ENCODE measurements around the gene FASN. TPM values are rescaled to one million over a fixed set of nuclear protein-coding genes. Genes with fewer than 3 reads are reported as not detected.

FASN gene
- total and polyA plus RNA-seq, 2 of the 13 experiments (the other 11 are each of a cell fraction or from before 2014, with no cell fraction given): 51.7 to 101 TPM

DNA sequence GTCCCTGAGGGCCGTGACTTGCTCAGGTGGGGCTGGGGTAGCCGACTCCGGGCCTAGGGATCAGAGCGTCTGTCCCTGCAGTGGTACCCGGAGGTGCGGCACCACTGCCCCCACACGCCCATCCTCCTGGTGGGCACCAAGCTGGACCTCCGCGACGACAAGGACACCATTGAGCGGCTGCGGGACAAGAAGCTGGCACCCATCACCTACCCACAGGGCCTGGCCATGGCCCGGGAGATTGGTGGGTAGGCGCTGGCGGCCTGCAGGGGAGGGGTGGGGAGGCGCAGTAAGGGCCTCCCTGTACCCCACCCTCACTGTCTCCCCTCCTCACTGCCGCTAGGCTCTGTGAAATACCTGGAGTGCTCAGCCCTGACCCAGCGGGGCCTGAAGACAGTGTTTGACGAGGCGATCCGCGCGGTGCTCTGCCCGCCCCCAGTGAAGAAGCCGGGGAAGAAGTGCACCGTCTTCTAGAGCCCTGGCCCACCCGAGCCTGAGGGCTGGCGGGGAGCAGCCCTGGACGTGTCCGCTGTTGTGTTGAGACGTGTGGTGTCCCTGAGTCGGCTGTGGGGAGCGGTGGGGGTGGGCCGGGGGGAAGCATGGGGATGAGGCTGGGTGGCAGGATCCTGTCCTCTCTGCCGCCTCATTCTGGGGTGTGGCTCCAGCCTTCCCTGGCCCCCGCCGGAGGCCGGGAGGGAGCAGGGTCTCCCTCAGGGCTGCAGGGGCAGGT is 64.5 kb downstream of the FASN start:
- H3K4me2 ChIP-seq (ENCODE audit: low read depth, low read length): no peak overlapping the region
- H3K27me3 ChIP-seq (ENCODE audit: control insufficient read depth in 1 of 2, insufficient read depth in 2 of 2, low read length in 2 of 2): no peaks in the 10 kb centered on the region
- H3K9ac ChIP-seq (ENCODE audit: insufficient read depth, low read depth, low read length): no peak overlapping the region
- FAIRE-seq (no peak), DNase-seq (ENCODE audit: low spot score) (no peak), ATAC-seq (no peak)
- peaks cover 20% of the 10 kb centered on the region for H4K20me1 ChIP-seq (ENCODE audit: insufficient read depth, low read length)
- ChIA-PET POLR2A (interaction anchor here (1.5 to 6.2 kb wide), 2 partner anchors 11 to 23 kb away, joined by 3 to 112 read pairs; partner anchors contain the start of genes CENPX and LRRC45), CTCF (ENCODE audit: low intra/inter-chr PET ratio, low total read pairs) (no interaction called here)
- H2AFZ ChIP-seq (ENCODE audit: low read length): no peak overlapping the region
- peaks cover 16 to 21% of the 10 kb centered on the region in 2 experiments for H3K36me3 ChIP-seq (replicated peaks in 1 of 2; ENCODE audit: control insufficient read depth in 1 of 2, insufficient read depth in 2 of 2, low read length in 2 of 2)
- no TSS peak for BruUV-seq (replicated peaks)
- H3K9me3 ChIP-seq (ENCODE audit: low read length): no peaks in the 10 kb centered on the region
- intact Hi-C loops (cut with micrococcal nuclease; ENCODE audit: unreplicated experiment) (no loop called here), in situ Hi-C loops (cut with HindIII; ENCODE audit: extremely low pct_ligation_motif_present, low pct_unique_long_range_greater_than_20kb) (no loop called here)
- WGBS (ENCODE audit: low lambda C conversion rate): 97% methylated on average over 30 of the region's 38 CpGs
- H3K79me2 ChIP-seq (ENCODE audit: insufficient read depth, low read length): peaks cover 13% of the 10 kb centered on the region
- no peak overlapping the region for H3K4me3 ChIP-seq (replicated peaks in 1 of 3; ENCODE audit: insufficient read depth in 1 of 3, low read depth in 2 of 3, low read length in 3 of 3)
- no peak overlapping the region for H3K27ac ChIP-seq (ENCODE audit: extremely low read length, insufficient read depth, low read length)
- peaks cover 29% of the 10 kb centered on the region for H3K4me1 ChIP-seq (ENCODE audit: insufficient read depth, low read length)
- TF ChIP-seq POLR2A (IDR thresholded peaks at IDR 0.05; ENCODE audit: insufficient read depth in 1 of 2, low read depth in 2 of 2, low read length in 2 of 2) (peak in 1 of 2 experiments; percentile 3; a peak in 1 of 4 replicates), ZNF335 (CRISPR knock-in tag; IDR thresholded peaks at IDR 0.05) (no peak), ZZZ3 (CRISPR knock-in tag; IDR thresholded peaks at IDR 0.05; ENCODE audit: borderline replicate concordance) (no peak), ZXDC (CRISPR knock-in tag; IDR thresholded peaks at IDR 0.05) (no peak), ZNF790 (CRISPR knock-in tag; IDR thresholded peaks at IDR 0.05; ENCODE audit: borderline replicate concordance) (no peak), ZNF772 (CRISPR knock-in tag; IDR thresholded peaks at IDR 0.05) (no peak), RBFOX2 (IDR thresholded peaks at IDR 0.05; ENCODE audit: low read depth, low read length) (peak; percentile 74), AGO2 (optimal IDR thresholded peaks at IDR 0.05; ENCODE audit: low read depth, low read length) (peak; percentile 94), TFAP4 (IDR thresholded peaks at IDR 0.05; ENCODE audit: borderline replicate concordance, low read depth) (no peak), HNRNPL (IDR thresholded peaks at IDR 0.05; ENCODE audit: low read depth, low read length) (peak; percentile 70), ZNF781 (CRISPR knock-in tag; IDR thresholded peaks at IDR 0.05; ENCODE audit: borderline replicate concordance, not compliant biosample characterization) (no peak), AGO1 (IDR thresholded peaks at IDR 0.05; ENCODE audit: low read depth, low read length, poor library complexity, severe bottlenecking) (peak; percentile 87), AKAP8 (CRISPR knock-in tag; IDR thresholded peaks at IDR 0.05) (peak; percentile 59; the same call in 1 of the 2 replicates)
- TF ChIP-seq, protein P1, sequence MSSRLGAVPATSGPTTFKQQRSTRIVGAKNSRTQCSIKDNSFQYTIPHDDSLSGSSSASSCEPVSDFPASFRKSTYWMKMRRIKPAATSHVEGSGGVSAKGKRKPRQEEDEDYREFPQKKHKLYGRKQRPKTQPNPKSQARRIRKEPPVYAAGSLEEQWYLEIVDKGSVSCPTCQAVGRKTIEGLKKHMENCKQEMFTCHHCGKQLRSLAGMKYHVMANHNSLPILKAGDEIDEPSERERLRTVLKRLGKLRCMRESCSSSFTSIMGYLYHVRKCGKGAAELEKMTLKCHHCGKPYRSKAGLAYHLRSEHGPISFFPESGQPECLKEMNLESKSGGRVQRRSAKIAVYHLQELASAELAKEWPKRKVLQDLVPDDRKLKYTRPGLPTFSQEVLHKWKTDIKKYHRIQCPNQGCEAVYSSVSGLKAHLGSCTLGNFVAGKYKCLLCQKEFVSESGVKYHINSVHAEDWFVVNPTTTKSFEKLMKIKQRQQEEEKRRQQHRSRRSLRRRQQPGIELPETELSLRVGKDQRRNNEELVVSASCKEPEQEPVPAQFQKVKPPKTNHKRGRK (CRISPR knock-in tag; IDR thresholded peaks at IDR 0.05): no peak
- TF ChIP-seq, protein P2, sequence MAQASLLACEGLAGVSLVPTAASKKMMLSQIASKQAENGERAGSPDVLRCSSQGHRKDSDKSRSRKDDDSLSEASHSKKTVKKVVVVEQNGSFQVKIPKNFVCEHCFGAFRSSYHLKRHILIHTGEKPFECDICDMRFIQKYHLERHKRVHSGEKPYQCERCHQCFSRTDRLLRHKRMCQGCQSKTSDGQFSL (CRISPR knock-in tag; IDR thresholded peaks at IDR 0.05): no peak
- TF ChIP-seq, protein P3, sequence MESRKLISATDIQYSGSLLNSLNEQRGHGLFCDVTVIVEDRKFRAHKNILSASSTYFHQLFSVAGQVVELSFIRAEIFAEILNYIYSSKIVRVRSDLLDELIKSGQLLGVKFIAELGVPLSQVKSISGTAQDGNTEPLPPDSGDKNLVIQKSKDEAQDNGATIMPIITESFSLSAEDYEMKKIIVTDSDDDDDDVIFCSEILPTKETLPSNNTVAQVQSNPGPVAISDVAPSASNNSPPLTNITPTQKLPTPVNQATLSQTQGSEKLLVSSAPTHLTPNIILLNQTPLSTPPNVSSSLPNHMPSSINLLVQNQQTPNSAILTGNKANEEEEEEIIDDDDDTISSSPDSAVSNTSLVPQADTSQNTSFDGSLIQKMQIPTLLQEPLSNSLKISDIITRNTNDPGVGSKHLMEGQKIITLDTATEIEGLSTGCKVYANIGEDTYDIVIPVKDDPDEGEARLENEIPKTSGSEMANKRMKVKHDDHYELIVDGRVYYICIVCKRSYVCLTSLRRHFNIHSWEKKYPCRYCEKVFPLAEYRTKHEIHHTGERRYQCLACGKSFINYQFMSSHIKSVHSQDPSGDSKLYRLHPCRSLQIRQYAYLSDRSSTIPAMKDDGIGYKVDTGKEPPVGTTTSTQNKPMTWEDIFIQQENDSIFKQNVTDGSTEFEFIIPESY (CRISPR knock-in tag; IDR thresholded peaks at IDR 0.05): peak; percentile 34; the same call in 1 of the 2 replicates

Measured in HepG2 (cell line).